Prostate gland (tissue), 2 donors: Measurements from ENCODE around the gene KNG1. TPM values are rescaled to one million over a fixed set of nuclear protein-coding genes. Genes with fewer than 3 reads are reported as not detected.

Experiments used
- DNase-seq: peaks from one replicate; pipeline ENCODE4 v3.0.0-alpha.2; 2019; ENCODE audit warnings: low spot score
- H3K27ac ChIP-seq, 2 donors: fragments of 200-600 bp; sonication (generic); 2 replicates each; pipeline ENCODE4 v1.5.1; 2017 to 2019
- H3K27me3 ChIP-seq: fragments of 200-600 bp; sonication (generic); replicated peaks from 2 replicates; pipeline ENCODE4 v1.5.1; 2019; ENCODE audit not compliant: insufficient read depth
- H3K36me3 ChIP-seq, 2 donors: fragments of 200-600 bp; sonication (generic); 1 replicate in 1 of 2; 2 replicates in 1 of 2; pipeline versions ENCODE4 v1.5.1 to v1.8.1; 2017 to 2019
- H3K4me1 ChIP-seq: fragments of 200-600 bp; sonication (generic); replicated peaks from 2 replicates; pipeline ENCODE4 v1.5.1; 2019
- H3K4me3 ChIP-seq, 2 donors: fragments of 200-600 bp; sonication (generic); 2 replicates each; pipeline ENCODE4 v1.5.1; 2017 to 2019
- H3K9me3 ChIP-seq: fragments of 200-600 bp; sonication (generic); 2 replicates; pipeline ENCODE4 v1.5.1; 2017
- POLR2A ChIP-seq: fragments of 450-650 bp; IDR thresholded peaks from one replicate; pipeline ENCODE4 v1.6.1; 2016; ENCODE audit warnings: antibody characterized with exemption, mild to moderate bottlenecking
- POLR2AphosphoS5 ChIP-seq: sonication (generic); formaldehyde crosslinking; IDR thresholded peaks from one replicate; pipeline ENCODE4 v1.6.1; 2017; ENCODE audit warnings: antibody characterized with exemption
- WGBS: methylation state at CpG from one replicate; pipeline ENCODE4 v1.1.5; 2018; 5-methylcytosine and 5-hydroxymethylcytosine counted together
- intact Hi-C: fragments of 100-400 bp; cut with DNase I; formaldehyde crosslinking; loops from one replicate; pipeline ENCODE4 v1.14.2; 2022
- total RNA-seq, 2 donors: library from RNA; depleted of rRNA; stranded (reverse); fragments of >200 nt; gene quantifications; one replicate each; pipeline ENCODE4 v1.1.0, GENCODE V29; 2016
- TF ChIP-seq, protein P1 (sequence below), 4 experiments: fragments of 200-600 bp in 2 of 4; fragments of 450-650 bp in 2 of 4; sonication (generic) in 2 of 4; IDR thresholded peaks; 1 replicate in 3 of 4; 2 replicates in 1 of 4; pipeline ENCODE4 v1.5.1; 2016 to 2019; ENCODE audit warnings: antibody characterized with exemption in 4 of 4, mild to moderate bottlenecking in 2 of 4, moderate library complexity in 2 of 4

The KNG1 gene
- total RNA-seq, 2 donors from 2014 or later, result 0.91 TPM; not detected in 1

DNA sequence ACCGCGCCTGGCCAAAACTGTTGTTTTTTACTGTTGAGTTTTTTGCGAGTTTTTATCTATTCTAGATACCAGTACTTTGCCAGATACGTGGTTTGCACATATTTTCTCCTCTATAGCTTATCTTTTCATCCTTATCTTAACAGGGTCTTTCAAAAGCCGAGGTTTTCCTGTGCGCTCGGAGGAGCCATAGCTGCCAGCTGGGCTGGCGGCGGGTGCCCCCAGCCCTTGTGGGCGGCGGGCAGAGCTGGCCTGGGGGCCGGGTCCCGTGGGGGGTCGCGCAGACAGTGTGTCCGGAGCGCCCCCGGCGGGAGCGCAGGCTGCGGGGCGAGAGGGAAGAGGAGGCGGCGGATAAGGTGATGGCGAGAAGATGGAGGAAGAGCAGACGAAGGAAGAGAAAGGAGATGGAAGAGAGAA is 55.1 kb downstream of the KNG1 start:
- H3K9me3 ChIP-seq, result no peaks in the 10 kb centered on the region
- peak overlapping the region; percentile 18 to 26 for H3K4me3 ChIP-seq
- DNase-seq, result no peak
- no peaks in the 10 kb centered on the region for H3K4me1 ChIP-seq
- no peak for TF ChIP-seq POLR2A
- no peak for TF ChIP-seq POLR2AphosphoS5
- TF ChIP-seq, protein P1, sequence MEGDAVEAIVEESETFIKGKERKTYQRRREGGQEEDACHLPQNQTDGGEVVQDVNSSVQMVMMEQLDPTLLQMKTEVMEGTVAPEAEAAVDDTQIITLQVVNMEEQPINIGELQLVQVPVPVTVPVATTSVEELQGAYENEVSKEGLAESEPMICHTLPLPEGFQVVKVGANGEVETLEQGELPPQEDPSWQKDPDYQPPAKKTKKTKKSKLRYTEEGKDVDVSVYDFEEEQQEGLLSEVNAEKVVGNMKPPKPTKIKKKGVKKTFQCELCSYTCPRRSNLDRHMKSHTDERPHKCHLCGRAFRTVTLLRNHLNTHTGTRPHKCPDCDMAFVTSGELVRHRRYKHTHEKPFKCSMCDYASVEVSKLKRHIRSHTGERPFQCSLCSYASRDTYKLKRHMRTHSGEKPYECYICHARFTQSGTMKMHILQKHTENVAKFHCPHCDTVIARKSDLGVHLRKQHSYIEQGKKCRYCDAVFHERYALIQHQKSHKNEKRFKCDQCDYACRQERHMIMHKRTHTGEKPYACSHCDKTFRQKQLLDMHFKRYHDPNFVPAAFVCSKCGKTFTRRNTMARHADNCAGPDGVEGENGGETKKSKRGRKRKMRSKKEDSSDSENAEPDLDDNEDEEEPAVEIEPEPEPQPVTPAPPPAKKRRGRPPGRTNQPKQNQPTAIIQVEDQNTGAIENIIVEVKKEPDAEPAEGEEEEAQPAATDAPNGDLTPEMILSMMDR (IDR thresholded peaks at IDR 0.05), result no peak
- no peaks in the 10 kb centered on the region for H3K36me3 ChIP-seq
- WGBS, result 15% methylated on average over 26 of the region's 26 CpGs
- H3K27me3 ChIP-seq, result no peaks in the 10 kb centered on the region
- intact Hi-C loops, result no loop called here
- no peak overlapping the region for H3K27ac ChIP-seq

DNA sequence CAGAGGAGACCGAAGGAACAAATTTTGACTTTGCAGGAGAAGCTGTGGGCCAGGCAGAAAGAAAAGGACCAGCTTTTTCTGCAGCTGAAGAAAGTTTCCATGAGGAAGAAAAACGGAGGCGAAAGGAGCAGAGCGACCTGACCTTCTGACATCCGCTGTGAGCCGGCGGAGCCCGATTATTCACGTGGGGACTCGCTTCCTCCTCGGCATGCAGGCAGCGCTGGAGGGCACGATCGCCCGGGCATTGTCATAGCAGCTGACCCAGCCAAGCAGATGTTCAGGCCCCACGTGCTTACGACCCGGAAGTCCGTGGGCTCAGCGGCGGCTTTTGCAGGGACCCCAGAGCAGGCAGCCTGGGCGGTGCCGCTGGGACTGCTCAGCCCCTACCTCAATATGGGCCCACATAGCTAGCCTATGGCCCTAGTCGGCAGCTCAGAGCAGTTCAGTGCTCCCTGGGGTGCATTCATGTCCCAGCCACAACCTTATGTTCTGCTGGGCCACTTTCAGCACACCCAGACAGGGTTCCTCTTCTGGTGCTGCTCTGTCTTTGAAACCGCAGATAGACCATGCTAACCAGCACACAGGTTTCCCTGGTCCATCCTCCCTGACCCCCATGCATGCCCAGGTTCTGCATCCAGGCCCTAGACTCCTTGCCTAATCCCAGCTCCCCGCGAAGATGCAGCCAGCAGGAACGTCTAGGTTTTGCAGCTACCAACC is 55.7 kb downstream of the KNG1 start:
- intact Hi-C loops, result no loop called here
- Histone ChIP-seq H3K4me3 (peak overlapping the region; percentile 18 to 26), H3K27ac (no peak overlapping the region), H3K36me3 (no peaks in the 10 kb centered on the region), H3K4me1 (no peaks in the 10 kb centered on the region), H3K9me3 (no peaks in the 10 kb centered on the region), H3K27me3 (no peaks in the 10 kb centered on the region)
- peak; percentile 29 for DNase-seq
- TF ChIP-seq POLR2AphosphoS5 (peak; percentile 11), POLR2A (no peak)
- TF ChIP-seq, protein P1 (IDR thresholded peaks at IDR 0.05), result no peak
- WGBS, result 21% methylated on average over 20 of the region's 28 CpGs

DNA sequence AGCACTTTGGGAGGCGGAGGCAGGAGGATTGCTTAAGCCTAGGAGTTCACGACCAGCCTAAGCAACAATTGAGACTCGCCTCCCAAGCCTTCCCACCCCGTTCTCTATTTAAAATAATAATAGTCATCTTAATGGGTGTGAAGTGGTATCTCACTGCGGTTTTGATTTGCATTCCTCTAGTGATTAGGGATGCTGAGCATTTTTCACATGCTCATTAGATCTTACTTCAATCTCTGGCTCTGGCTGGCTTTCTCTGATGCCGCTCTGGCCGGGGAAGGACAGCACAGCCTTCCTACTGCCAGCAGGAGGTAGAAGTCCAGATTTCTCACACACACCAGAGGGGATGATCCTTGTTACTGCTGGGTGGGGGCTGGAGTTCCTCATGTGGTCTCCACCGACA is 58.8 kb downstream of the KNG1 start:
- TF ChIP-seq, protein P1 (IDR thresholded peaks at IDR 0.05), result no peak
- no peak for TF ChIP-seq POLR2AphosphoS5
- TF ChIP-seq POLR2A, result no peak
- WGBS, result 58% methylated on average over 8 of the region's 8 CpGs
- no peaks in the 10 kb centered on the region for H3K4me1 ChIP-seq
- intact Hi-C loops, result no loop called here
- no peak overlapping the region for H3K27ac ChIP-seq
- H3K4me3 ChIP-seq, result no peak overlapping the region
- no peaks in the 10 kb centered on the region for H3K27me3 ChIP-seq
- no peak for DNase-seq
- H3K9me3 ChIP-seq, result no peaks in the 10 kb centered on the region
- H3K36me3 ChIP-seq, result no peaks in the 10 kb centered on the region

DNA sequence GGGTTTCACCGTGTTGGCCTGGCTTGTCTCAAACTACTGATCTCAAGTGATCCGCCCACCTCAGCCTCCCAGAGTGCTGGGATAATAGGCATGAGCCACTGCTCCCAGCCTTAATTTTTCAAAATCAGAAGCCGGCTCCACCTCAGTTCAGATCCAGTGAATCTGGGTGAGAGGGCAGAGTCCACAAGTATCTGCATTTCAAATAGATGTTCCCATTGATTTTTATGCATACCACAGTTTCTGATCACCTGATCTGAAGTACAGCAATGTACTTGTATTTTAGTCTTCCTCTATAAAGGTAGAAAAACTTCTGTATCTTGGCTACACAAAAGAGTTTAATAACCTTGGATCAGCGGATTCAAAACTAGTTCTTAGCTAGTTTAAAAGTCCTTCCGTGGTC is 62.0 kb downstream of the KNG1 start:
- H3K4me1 ChIP-seq, result no peaks in the 10 kb centered on the region
- no peak for TF ChIP-seq POLR2AphosphoS5
- TF ChIP-seq, protein P1 (IDR thresholded peaks at IDR 0.05), result no peak
- TF ChIP-seq POLR2A, result no peak
- H3K9me3 ChIP-seq, result no peaks in the 10 kb centered on the region
- H3K27ac ChIP-seq, result no peak overlapping the region
- 90% methylated on average over 5 of the region's 5 CpGs for WGBS
- no peak overlapping the region for H3K4me3 ChIP-seq
- intact Hi-C loops, result no loop called here
- H3K27me3 ChIP-seq, result no peaks in the 10 kb centered on the region
- H3K36me3 ChIP-seq, result no peaks in the 10 kb centered on the region
- no peak for DNase-seq

DNA sequence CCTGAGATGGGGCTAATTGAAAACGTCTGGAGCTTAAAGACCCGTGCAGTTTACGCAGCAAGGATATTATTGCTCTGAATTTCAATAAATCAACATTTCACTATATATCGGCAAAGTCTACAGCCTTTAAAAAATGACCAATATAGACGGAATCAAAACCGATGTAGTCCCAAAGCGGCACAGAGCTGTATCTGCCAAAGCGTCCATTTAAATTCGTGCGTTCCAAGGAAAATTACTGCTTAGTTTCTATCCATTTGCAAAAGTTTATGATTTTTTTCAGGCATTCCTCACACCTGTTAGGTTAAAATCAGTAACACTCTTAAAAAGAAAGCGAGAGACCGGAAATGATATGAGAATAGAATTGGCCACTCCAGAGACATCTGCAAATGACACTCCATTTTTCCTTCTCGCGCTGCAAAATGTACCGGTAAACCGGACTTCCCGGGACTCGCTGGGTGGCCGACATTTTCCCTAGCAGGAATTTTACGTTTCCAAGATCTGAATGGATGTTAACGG is 65.4 kb downstream of the KNG1 start:
- intact Hi-C loops, result loop anchor here (2.0 to 10.0 kb wide), 3 partner anchors 24 to 848 kb away; partner anchors contain the start of genes DNAJB11, RFC4 and TRA2B
- no peak for DNase-seq
- Histone ChIP-seq H3K4me3 (peak overlapping the region; percentile 78 to 88), H3K27me3 (no peaks in the 10 kb centered on the region), H3K9me3 (no peaks in the 10 kb centered on the region), H3K27ac (peak overlapping the region; percentile 99), H3K36me3 (peaks cover 0 to 19% of the 10 kb centered on the region in 2 donors), H3K4me1 (peaks cover 5% of the 10 kb centered on the region)
- WGBS, result 4% methylated on average over 21 of the region's 21 CpGs
- TF ChIP-seq, protein P1 (IDR thresholded peaks at IDR 0.05), result no peak
- TF ChIP-seq POLR2AphosphoS5 (no peak), POLR2A (no peak)
